GM21825 (cell line): ENCODE data around the gene PHLDB3.
"Not testable (repeated sequence)": the region's sequence is repeated elsewhere in the genome, so short reads cannot be mapped to it uniquely, and the experiment has no call there.

Experiments
- ATAC-seq: cut with Tn5 transposase; IDR thresholded peaks from one replicate; pipeline ENCODE4 v1.9.1; 2021; ENCODE audit warnings: mild to moderate bottlenecking, moderate library complexity; ENCODE audit not compliant: unreplicated experiment

Gene PHLDB3

GRCh38 chr19:43527860-43528622 lies 23.5 kb upstream of the PHLDB3 start:
- ATAC-seq, result no peak

- peak; percentile 65 for ATAC-seq
Measured at GRCh38 chr19:43526884-43527859, 22.6 kb upstream of the PHLDB3 start, which contains the start of gene ETHE1. ETHE1 (minus strand) TSS chr19:43527201; CDS start chr19:43527177, 24 bp downstream.

- ATAC-seq, result no peak
Measured at GRCh38 chr19:43525836-43526771, 21.6 kb upstream of the PHLDB3 start.

DNA sequence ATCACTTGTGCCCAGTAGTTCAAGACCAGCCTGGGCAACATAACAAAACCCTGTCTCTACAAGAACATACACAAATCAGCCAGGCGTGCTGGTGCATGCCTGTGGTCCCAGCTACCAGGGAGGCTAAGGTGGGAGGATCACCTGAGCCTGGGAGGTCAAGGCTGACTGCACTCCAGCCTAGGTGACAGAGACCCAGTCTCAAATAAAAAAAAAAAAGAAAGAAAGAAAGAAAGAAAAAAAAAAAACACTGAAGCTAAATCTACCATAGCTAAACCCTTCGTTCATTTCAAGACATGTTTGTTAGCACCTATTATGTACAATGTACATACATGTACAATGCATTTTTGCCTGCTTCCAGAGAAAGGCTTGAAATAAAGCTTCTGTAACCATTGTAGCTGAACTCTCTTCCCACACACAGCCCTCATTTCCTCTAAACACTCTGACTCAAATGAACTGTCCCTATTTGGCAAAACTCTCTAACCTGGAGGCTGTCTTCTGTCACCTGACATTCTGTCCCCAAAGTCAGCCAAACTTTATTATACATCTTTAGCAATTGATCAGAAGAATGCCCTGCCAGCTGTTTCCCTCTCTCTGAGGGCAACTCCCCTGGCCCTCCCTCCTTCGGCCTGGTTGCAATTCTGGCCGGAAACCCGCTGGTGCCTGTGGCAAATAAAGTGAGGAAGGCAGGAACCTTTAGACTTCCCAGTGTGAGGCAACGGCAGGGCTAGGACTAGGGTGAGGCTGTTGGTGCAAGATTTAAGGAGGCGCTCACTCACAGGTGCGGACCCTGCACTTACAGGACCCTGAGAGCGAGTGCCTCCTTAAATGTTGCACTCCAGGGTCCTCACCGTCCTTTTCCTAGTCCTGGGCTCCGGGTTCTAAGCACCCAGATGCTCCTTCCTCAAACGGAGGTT lies 20.6 kb upstream of the PHLDB3 start:
- ATAC-seq, result no peak

GRCh38 chr19:43523696-43524095 lies 19.1 kb upstream of the PHLDB3 start:
- not testable (repeated sequence) for ATAC-seq

DNA sequence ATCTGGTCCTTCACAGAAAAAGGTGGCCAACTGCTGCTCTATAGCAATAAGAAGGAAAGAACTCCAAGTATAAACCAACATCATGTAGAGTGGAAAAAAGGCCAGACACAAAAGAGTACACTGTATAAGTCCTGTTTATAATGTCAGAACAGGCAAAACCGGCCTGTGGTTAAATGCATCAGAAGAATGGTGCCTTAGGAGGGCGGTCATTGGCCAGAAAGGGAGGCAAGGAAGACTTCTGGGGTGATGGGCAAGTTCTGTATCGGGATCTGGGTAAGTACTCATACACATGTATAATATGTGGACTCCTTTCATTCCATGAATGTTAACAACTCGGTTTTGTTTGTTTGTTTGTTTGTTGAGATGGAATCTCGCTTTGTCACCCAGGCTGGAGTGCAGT lies 18.4 kb upstream of the PHLDB3 start:
- no peak for ATAC-seq

GRCh38 chr19:43519436-43520088 lies 15.0 kb upstream of the PHLDB3 start:
- ATAC-seq, result no peak

DNA sequence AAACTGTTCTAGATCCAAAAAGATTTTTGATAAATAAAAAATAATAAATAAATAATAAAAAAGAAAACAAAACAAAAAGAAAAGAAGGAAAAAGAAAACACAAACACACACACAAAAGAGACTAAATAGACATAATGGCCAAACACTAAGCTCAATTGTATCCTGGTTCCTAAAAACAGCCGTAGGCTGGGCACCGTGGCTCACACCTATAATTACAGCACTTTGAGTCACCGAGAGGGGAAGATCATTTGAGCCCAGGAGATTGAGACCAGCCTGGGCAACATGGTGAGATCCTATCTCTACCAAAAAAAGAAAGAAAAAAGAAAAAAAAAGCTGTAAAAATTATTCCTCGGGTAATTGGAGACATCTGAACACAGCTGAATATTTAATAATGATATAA lies 13.5 kb upstream of the PHLDB3 start:
- no peak for ATAC-seq

- ATAC-seq, result not testable (repeated sequence)
Measured at GRCh38 chr19:43512399-43512798, 7.9 kb upstream of the PHLDB3 start.

- no peak for ATAC-seq
Measured at GRCh38 chr19:43511324-43511723, 6.8 kb upstream of the PHLDB3 start.

GRCh38 chr19:43510713-43511112 lies 6.2 kb upstream of the PHLDB3 start:
- no peak for ATAC-seq

DNA sequence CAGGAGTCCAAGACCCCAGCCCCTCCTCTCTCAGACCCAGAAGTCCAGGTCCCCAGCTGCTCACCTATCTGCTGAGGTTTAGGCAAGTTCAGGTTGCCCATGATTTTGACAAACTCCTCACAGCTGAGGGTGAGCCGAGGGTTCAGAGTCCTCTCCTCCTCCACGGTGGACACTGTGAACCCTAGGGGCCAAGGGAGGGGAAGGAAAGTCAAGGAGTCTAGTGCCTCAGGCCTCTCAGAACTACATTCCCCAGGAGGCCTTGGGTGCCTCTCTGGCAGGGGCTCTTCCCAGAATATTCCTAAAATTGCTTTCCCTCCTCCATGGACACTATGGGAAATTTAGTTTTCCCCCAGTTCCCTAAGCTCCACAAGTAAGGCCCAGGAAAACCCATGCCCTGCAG lies 3.3 kb upstream of the PHLDB3 start:
- ATAC-seq, result no peak

DNA sequence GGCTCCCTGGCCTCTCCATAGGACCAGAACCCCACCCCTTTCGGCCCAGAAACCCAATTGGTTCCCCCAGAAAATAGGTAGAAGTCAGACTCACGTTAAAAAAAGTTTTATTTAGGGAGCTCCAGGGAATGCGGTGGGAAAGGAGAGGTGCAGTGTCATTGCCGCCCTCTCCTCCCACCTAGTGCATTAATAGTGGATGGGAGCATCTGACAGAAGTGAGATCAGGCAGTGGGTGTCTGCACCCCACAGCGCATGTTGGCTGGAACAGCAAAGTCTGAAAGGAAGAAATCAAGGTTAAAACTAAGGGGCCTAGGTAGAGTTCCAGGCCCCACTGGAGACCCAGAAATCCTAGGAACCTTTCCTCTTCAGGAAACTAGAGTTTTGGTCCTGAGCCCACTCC lies 2.1 kb upstream of the PHLDB3 start:
- ATAC-seq, result no peak

DNA sequence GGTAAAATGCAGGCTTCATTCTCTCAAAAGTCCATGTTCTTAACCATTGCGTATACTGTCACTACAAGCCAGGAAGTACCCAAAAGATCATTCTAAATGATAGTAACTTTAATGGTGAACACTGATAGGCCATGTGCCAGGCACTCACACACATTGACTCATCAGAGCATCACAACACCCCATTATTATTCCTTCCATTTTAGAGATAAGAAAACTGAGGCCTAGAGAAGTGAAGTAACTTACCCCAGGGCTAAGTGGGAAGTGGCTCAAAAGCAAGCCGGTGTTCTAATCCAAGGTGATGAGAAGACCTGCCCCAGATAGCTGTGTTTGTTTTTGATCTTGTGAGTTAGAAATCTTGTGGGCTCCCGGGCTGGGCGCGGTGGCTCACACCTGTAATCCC lies 1.4 kb upstream of the PHLDB3 start:
- no peak for ATAC-seq

DNA sequence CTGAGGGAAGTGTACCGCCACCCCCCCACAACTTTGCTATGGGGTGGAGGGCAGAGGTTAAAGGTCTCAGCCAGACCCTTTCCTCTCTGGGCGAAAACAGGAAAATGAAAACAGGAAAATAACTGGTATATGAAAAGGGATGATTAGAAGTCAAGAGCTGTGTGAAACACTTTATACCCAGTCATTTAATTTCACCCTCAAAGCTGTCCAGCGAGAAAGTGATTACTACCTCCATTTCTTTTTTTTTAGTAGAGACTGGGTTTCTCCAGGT lies 575 bp upstream of the PHLDB3 start:
- ATAC-seq, result no peak

- ATAC-seq, result peak; percentile 83
Measured at GRCh38 chr19:43503501-43504425, 783 bp downstream of the PHLDB3 start.

DNA sequence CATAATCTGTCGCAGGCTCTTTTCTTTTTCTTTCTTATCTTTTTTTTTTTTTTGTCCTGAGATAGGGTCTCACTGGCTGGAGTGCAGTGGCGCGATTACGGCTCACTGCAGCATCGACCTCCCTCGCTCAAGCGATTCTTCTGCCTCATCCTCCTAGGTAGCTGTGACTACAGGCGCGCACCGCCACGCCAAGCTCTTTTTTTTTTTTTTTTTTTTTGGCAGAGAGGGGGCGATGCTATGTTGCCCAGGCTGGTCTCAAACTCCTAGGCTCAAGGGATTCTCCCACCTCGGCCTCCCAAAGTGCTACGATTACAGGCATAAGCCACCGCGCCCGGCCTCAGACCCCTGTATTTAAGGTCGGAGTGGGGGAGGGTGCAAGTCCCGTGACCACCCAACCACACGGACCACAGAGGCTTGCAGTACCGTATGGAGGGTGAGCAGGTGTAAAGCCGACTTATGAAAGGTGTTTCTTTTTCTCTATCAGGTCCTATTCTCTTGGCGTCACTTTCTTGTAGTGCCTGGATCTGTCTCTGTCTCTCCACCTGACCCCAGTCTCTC lies 2.0 kb downstream of the PHLDB3 start:
- no peak for ATAC-seq
